Natural killer cell treated with Interleukin-12 subunit alpha and Interleukin-12 subunit beta and Interleukin-15 and Interleukin-18, amount 100 ng/mL, for 72 hours (primary cell): ENCODE results near the gene ABCF1. TPM values are rescaled to one million over a fixed set of nuclear protein-coding genes. Genes with fewer than 3 reads are reported as not detected.
A peak's percentile ranks its signal among the peaks of the same experiment; 100 is the strongest.

Experiments used
- ATAC-seq, 2 donors: fragments of 150-1000 bp; cut with Tn5 transposase in 1 of 2; sonication (Bioruptor Pico), chemical (Tn5 transposase) in 1 of 2; 2 replicates each; pipeline ENCODE4 v1.10.0; 2021
- DNase-seq: peaks from one replicate; pipeline ENCODE4 v3.0.0; 2022; ENCODE audit warnings: low spot score
- H3K27ac Mint-ChIP-seq, 2 donors: 1 replicate in 1 of 2; 2 replicates in 1 of 2; pipeline ENCODE4 v1.8.0; 2022; ENCODE audit warnings: mixed read lengths in 2 of 2, mild to moderate bottlenecking in 1 of 2, moderate library complexity in 1 of 2
- H3K27me3 Mint-ChIP-seq, 2 donors: 1 replicate in 1 of 2; 2 replicates in 1 of 2; pipeline ENCODE4 v1.8.0; 2022; ENCODE audit warnings: mixed read lengths in 2 of 2
- H3K36me3 Mint-ChIP-seq: one replicate; pipeline ENCODE4 v1.8.0; 2022; ENCODE audit warnings: mixed read lengths
- H3K4me1 Mint-ChIP-seq, 2 donors: 1 replicate in 1 of 2; 2 replicates in 1 of 2; pipeline ENCODE4 v1.8.0; 2022; ENCODE audit warnings: low read depth in 2 of 2, mixed read lengths in 2 of 2, mild to moderate bottlenecking in 1 of 2
- H3K4me3 Mint-ChIP-seq: one replicate; pipeline ENCODE4 v1.8.0; 2022; ENCODE audit warnings: mixed read lengths
- H3K9me3 Mint-ChIP-seq: 2 replicates; pipeline ENCODE4 v1.8.0; 2022; ENCODE audit warnings: mixed read lengths
- total RNA-seq, 2 donors: library from RNA; stranded (reverse); gene quantifications; one replicate each; pipeline ENCODE4 v1.2.3, GENCODE V29; 2022

Gene ABCF1
- total RNA-seq, 2 donors from 2014 or later: 94.8 to 122 TPM

DNA sequence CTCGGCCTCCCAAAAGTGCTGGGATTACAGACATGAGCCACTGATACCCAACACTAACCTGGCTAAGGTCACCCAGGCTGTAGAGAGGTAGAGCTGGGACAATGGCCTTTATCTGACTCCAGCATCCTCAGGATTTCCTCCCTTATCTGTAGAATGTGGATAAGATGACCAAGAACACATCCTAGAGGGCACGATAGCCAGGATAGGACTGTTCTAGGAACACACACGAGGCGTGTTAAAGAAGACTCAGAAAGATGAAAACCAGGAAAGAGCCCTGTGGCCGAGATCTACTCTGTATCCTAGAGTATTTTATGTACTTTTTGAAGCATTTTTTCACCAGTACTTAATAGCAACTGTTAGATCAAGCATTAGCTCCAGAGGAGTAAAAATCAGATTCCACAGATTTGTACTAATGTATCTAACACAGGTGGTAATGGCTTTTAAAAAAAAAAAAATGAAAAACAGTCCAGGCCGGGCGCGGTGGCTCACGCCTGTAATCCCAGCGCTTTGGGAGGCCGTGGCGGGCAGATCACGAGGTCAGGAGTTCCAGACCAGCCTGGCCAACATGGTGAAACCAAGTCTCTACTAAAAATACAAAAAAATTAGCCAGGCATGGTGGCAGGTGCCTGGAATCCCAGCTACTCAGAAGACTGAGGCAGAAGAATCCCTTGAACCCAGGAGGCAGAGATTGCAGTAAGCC lies 28.5 kb downstream of the ABCF1 start:
- no peak for DNase-seq
- H3K36me3 Mint-ChIP-seq: peaks cover 21% of the 10 kb centered on the region
- ATAC-seq: no peak
- no peak overlapping the region for H3K27ac Mint-ChIP-seq
- no peaks in the 10 kb centered on the region for H3K27me3 Mint-ChIP-seq
- no peak overlapping the region for H3K4me3 Mint-ChIP-seq
- no peaks in the 10 kb centered on the region for H3K9me3 Mint-ChIP-seq
- H3K4me1 Mint-ChIP-seq: peaks cover 33 to 35% of the 10 kb centered on the region in 2 donors

DNA sequence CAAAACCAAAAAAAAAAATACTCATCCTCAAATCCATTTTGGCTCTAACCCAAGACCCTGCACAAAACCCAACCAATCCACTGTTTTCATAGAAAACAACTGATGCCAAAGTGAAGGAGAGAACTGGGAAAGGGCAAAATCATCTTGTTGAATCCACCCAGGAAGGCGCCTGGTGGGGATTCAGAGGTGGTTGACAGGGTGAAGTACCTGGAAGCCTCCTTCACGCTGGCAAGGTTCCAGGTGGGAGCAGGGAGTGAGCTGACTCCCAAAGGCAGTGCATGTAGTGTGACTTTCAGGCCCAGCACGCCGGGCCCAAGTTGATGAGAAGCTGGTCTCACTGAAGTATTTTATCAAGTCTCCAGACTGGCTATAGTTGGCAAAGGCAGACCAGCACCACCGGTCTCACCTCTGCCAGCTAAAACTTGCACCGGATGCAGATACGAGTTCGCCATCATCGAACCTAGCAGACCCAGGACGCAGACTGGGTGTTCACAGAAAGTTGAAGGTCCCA lies 29.3 kb downstream of the ABCF1 start:
- no peak overlapping the region for H3K27ac Mint-ChIP-seq
- ATAC-seq (no peak), DNase-seq (no peak)
- no peaks in the 10 kb centered on the region for H3K9me3 Mint-ChIP-seq
- peaks cover 33 to 35% of the 10 kb centered on the region in 2 donors for H3K4me1 Mint-ChIP-seq
- H3K27me3 Mint-ChIP-seq: no peaks in the 10 kb centered on the region
- peaks cover 28% of the 10 kb centered on the region for H3K36me3 Mint-ChIP-seq
- no peak overlapping the region for H3K4me3 Mint-ChIP-seq

DNA sequence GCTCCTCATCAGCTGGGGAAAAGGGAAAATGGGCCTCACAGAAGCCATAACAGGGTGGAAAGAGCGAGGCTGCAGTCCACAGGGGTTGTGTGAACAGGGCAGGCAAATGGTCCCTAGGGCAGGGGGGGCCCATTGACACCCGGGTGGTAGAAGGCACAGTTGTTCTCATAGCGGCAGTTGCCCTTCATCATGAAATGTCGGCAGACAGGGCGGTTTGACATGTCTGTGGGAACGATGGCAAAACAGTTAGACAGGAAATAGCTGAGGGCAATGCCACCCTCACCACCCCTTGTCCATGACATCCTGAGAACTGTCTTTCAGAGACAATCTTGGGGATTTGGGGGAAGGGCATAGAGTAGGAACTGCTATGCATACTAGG lies 30.2 kb downstream of the ABCF1 start:
- H3K4me3 Mint-ChIP-seq: peak overlapping the region; percentile 39
- H3K36me3 Mint-ChIP-seq: peaks cover 35% of the 10 kb centered on the region
- no peak for DNase-seq
- H3K27ac Mint-ChIP-seq: peak overlapping the region; percentile 49 to 55
- H3K9me3 Mint-ChIP-seq: no peaks in the 10 kb centered on the region
- peaks cover 38 to 42% of the 10 kb centered on the region in 2 donors for H3K4me1 Mint-ChIP-seq
- H3K27me3 Mint-ChIP-seq: no peaks in the 10 kb centered on the region
- peak; percentile 1 to 34 for ATAC-seq

DNA sequence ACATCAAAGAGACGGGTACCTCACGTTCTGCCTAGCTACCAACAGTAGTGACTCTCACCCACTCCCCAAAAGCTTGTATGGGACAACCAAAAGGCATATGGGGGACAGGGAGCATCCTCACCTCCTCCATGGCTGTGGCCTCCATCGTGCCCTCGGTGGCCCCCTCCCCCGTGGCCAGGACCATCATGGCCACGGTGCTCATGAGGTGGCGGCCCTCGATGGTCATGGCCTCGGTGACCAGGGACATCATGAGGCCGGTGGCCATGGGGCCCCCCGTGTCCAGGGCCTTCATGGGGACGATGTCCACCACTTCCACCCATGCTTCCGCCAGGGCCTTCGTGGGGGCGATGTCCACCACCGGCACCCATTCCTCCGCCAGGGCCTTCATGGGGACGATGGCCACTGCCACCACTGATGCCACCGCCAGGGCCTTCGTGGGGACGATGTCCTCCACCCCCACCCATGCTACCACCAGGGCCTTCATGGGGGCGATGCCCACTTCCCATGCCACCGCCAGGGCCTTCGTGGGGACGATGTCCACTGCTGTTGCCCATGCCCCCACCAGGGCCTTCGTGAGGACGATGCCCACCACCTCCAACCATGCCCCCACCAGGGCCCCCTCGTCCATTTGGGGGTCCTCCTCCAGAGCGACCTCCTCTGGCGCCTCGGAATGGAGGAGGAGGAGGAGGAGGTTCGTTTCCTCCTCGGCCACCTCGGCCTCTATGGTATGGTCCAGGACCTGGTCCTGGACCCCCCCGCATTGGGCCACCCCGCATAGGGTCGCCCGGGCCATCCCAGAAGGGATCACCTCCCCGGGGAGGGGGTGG lies 30.8 kb downstream of the ABCF1 start:
- Mint-ChIP-seq H3K4me1 (peaks cover 37 to 42% of the 10 kb centered on the region in 2 donors), H3K9me3 (no peaks in the 10 kb centered on the region), H3K36me3 (peaks cover 38% of the 10 kb centered on the region), H3K4me3 (no peak overlapping the region), H3K27ac (peak overlapping the region; percentile 49 to 55), H3K27me3 (no peaks in the 10 kb centered on the region)
- ATAC-seq (peak in 1 of 2 donors; percentile 5), DNase-seq (no peak)

DNA sequence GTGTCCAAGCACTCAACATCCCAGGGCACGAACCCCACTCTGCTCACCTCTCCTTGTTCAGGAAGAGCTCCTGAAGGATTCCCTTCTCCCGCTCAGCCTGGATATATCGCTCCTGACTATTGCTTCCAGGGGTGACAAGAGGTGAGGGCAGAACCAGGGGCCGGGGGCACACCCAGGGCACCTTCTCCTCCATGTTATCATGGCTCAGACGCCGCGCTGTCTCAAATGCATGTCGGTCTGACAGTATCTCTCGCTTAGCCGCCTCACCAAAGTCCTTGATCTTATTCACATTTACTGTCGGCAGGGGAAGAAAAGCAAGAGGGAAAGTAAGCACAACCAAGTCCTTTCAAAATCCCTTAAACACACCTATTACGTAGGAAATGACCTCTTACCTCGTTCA lies 32.7 kb downstream of the ABCF1 start:
- DNase-seq (no peak), ATAC-seq (no peak)
- peaks cover 52% of the 10 kb centered on the region for H3K36me3 Mint-ChIP-seq
- no peaks in the 10 kb centered on the region for H3K9me3 Mint-ChIP-seq
- peak overlapping the region in 1 of 2 donors; percentile 24 for H3K27ac Mint-ChIP-seq
- peaks cover 42% of the 10 kb centered on the region in 2 donors for H3K4me1 Mint-ChIP-seq
- no peaks in the 10 kb centered on the region for H3K27me3 Mint-ChIP-seq
- H3K4me3 Mint-ChIP-seq: no peak overlapping the region

DNA sequence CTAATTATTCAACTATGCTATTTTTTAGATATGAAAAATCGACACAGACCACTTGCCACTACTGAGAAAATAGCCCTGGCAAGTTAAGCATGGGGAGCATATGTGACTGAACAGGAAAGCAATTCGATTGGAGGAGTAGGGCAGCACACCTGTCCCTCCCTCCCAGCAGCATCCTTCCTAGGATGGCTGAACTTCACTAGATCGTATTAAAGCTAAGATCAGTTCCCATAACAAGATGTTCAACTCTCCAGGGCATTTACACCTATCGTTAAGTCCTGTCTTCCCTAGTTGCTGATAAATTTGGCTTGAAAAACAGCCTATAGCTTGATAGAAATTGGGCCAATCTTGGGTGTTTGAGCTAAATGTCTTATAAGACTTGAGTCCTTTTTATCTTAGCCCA lies 38.8 kb downstream of the ABCF1 start:
- no peak overlapping the region for H3K4me3 Mint-ChIP-seq
- DNase-seq: no peak
- peak overlapping the region in 1 of 2 donors; percentile 77 for H3K27ac Mint-ChIP-seq
- no peaks in the 10 kb centered on the region for H3K9me3 Mint-ChIP-seq
- H3K27me3 Mint-ChIP-seq: no peaks in the 10 kb centered on the region
- H3K4me1 Mint-ChIP-seq: peaks cover 58 to 65% of the 10 kb centered on the region in 2 donors
- ATAC-seq: no peak
- peaks cover 65% of the 10 kb centered on the region for H3K36me3 Mint-ChIP-seq

DNA sequence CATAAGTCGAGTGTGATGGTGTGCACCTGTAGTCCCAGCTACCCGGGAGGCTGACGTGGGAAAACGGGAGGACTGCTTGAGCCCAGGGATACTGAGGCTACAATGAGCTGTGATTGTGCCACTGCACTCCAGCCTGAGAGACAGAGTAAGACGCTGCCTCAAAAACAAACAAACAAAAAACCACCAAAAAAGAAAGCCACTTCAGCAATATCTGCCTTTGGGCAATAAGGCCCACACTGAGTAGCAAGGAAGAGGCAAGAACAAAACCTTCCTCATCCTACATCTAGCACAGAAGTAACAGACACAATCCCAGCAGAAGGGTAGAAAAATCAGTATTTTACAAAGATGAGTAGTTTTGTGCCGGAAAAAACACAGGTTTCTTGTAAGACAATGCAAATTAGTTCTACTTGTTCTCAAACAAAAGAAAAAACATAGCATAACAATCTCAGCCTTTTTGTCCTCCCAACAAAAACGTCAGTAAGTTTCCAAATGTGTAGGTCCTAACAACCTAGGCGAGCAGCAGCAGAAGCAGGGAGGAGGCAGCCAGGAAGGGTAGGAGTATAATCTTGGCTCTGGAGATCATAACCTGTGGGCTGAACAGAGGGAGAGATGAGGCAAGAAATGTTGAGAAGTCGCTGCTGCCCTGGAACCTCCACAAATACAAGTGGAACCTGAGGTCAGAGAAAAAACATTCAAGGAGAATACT lies 40.1 kb downstream of the ABCF1 start:
- Mint-ChIP-seq H3K27ac (peak overlapping the region; percentile 42 to 77), H3K36me3 (peaks cover 65% of the 10 kb centered on the region), H3K4me3 (peak overlapping the region; percentile 11), H3K9me3 (no peaks in the 10 kb centered on the region), H3K27me3 (no peaks in the 10 kb centered on the region), H3K4me1 (peaks cover 62 to 69% of the 10 kb centered on the region in 2 donors)
- DNase-seq (no peak), ATAC-seq (no peak)

DNA sequence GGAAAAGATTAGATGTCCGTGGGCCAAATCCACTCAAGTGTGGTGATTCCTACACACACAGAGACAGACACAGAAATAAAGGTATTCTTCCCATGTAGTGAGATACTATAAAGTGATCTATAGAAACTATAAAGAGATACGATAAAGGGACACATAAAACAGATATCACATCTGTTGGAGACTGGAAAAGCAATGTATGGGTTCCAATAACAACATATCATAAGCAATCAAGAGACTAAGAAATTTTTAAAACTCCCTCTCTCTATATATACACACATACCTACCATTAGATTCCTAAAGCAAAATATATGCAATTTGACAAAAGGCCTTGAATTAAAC lies 40.6 kb downstream of the ABCF1 start:
- H3K27ac Mint-ChIP-seq: peak overlapping the region; percentile 42 to 77

DNA sequence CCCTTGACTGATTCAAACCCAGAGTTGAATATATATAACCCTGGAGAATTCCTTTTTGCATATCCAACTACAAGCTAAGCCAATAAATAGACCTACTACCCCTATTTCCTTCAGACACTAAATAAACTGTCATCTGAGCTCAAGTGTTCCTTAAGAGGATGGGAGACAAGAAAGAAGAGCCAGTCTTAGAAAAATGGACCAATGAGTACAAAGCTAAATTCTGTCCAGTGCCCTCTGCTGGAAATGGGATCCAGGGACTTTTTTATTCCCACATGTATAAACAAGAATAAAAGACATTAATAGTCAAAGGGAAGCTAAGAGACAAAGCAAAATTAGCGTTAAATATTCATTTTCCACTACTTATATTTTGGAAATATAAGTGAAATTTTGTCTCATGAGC lies 41.0 kb downstream of the ABCF1 start:
- Mint-ChIP-seq H3K27ac (peak overlapping the region; percentile 42 to 77), H3K9me3 (no peaks in the 10 kb centered on the region), H3K36me3 (peaks cover 68% of the 10 kb centered on the region), H3K27me3 (no peaks in the 10 kb centered on the region), H3K4me1 (peaks cover 67 to 72% of the 10 kb centered on the region in 2 donors), H3K4me3 (no peak overlapping the region)
- DNase-seq (no peak), ATAC-seq (no peak)

More for the DNA sequence above, 40.6 kb downstream of the ABCF1 start:
- Mint-ChIP-seq H3K9me3 (no peaks in the 10 kb centered on the region), H3K4me3 (peak overlapping the region; percentile 11), H3K36me3 (peaks cover 65% of the 10 kb centered on the region), H3K27me3 (no peaks in the 10 kb centered on the region), H3K4me1 (peaks cover 63 to 68% of the 10 kb centered on the region in 2 donors)
- DNase-seq (no peak), ATAC-seq (no peak)

DNA sequence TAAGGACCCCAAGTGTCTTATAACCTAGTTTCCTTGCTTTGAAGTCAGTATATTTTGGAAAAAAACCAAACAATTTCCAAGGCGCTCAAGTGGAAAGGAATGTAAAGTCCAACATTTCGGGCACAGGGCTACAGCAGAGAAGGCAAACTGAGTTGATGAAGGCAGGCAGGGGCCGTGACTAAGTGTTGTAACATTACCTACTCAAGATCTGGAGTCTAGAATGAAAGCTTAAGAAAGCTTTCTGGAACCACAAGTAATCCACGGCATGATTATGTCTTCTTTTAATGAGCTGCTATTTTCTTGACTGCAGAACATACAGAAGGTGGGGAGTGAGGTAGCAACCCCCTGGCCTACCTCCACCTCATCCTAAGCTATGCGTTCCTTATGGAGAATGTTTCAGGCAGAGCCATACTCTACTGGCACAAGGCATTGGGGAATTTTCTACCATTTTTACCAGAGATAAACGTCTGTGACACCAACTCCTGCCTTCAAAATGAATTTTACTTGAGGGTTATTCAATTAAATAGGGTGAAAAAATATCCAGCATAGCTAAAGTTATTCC lies 41.5 kb downstream of the ABCF1 start:
- ATAC-seq: no peak
- DNase-seq: no peak
- Mint-ChIP-seq H3K9me3 (no peaks in the 10 kb centered on the region), H3K4me1 (peaks cover 67 to 75% of the 10 kb centered on the region in 2 donors), H3K27me3 (no peaks in the 10 kb centered on the region), H3K27ac (peak overlapping the region; percentile 95 to 98), H3K4me3 (no peak overlapping the region), H3K36me3 (peaks cover 65% of the 10 kb centered on the region)

DNA sequence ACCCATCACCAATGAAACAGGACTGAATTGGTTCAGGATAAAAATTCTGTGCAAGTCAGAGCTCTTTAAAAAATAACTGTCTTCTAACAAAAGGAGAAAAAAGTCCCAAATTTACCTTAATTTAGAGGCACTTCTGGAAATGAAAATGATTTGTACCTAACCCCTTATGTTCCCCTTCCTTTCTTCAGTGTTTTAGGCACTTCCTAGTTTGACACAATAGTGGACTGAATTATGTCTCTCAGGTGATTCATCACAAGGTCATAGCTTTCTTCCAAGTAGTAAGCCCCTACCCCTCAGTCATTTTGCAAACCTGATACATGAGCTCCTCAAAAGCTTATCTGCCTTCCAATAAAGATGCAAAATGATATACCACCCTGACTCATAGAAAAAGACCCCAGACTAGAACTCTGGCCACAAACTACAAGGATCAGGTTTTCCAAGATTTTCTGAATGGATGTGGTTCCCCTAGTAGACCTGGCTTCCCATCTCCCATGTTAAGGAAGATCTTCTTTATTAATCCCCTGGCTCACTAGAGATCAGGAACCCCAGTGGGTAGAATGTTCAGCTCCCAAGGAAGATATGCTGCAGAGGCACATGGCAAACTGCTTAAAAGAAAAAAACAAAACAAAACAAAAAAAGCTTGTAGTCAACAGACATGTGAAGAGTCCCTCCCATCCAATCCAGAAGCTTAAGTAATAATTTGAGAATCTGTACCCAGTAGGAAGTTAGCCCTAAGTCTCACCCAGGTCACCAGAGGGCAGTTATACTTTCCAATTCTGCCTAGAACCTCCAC lies 42.2 kb downstream of the ABCF1 start:
- Mint-ChIP-seq H3K27ac (peak overlapping the region; percentile 95 to 98), H3K27me3 (no peaks in the 10 kb centered on the region), H3K4me1 (peaks cover 70 to 78% of the 10 kb centered on the region in 2 donors), H3K36me3 (peaks cover 62% of the 10 kb centered on the region), H3K9me3 (no peaks in the 10 kb centered on the region), H3K4me3 (peak overlapping the region; percentile 94)
- DNase-seq (no peak), ATAC-seq (no peak)

DNA sequence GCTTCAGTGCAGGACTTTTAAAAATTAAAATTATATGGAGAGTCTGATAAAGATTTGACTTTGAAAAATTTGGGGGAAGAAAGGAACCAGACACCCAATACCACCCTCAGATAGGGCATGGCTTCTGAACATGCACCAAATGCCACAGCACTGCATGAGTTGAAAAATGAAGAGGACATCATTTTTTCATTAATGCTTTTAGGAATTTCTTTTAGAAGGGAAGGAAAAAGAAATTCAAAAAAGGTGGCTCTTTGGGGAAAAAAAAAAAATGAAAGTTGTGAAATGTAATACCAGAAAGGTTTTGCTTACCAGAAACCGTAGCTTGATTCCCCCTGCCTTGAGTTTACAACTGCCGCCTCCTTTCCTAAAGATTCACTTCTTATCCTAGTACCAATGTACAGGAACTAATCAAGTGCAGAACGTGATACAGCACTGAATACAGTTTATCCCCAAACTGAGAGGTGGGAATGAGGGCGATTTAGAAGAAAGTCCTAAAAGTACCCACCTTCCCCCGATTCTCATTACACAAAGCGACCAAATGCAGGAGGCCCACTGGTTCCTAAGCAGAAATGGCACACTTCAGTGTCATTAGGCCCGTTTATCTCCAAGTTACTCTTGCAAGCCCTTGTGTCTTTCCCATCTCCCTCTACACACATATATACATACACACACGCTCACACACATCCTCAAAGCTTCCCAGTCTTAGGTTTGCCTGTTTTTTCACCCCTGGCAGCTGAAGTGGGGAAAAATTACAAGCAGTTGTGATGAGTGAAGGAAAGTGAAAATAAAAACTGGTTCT lies 43.0 kb downstream of the ABCF1 start:
- H3K4me1 Mint-ChIP-seq: peaks cover 70 to 78% of the 10 kb centered on the region in 2 donors
- DNase-seq: no peak

More for the DNA sequence above, 43.0 kb downstream of the ABCF1 start:
- ATAC-seq: no peak
- peaks cover 54% of the 10 kb centered on the region for H3K36me3 Mint-ChIP-seq
- H3K27me3 Mint-ChIP-seq: no peaks in the 10 kb centered on the region
- H3K4me3 Mint-ChIP-seq: peak overlapping the region; percentile 94
- no peaks in the 10 kb centered on the region for H3K9me3 Mint-ChIP-seq
- H3K27ac Mint-ChIP-seq: peak overlapping the region; percentile 95 to 98
